NCI-H69 (cell line): ENCODE results near the gene PDGFA.

Source experiments
- DNase-seq: peaks from one replicate; lab custom pipeline; 2025; lab: John Stamatoyannopoulos, UW

The PDGFA gene

GRCh38 chr7:516606-517456, 2.8 kb downstream of the PDGFA start:
- peak; percentile 17 for DNase-seq

GRCh38 chr7:516216-516605, 3.4 kb downstream of the PDGFA start:
- no peak for DNase-seq

GRCh38 chr7:515628-516027, 4.0 kb downstream of the PDGFA start:
- DNase-seq: no peak

GRCh38 chr7:514651-515598, 4.7 kb downstream of the PDGFA start:
- peak; percentile 65 for DNase-seq

- no peak for DNase-seq
Measured at GRCh38 chr7:514242-514641, 5.4 kb downstream of the PDGFA start.

GRCh38 chr7:513521-514166, 6.0 kb downstream of the PDGFA start:
- no peak for DNase-seq

- peak; percentile 37 for DNase-seq
Measured at GRCh38 chr7:512541-513311, 6.9 kb downstream of the PDGFA start.

GRCh38 chr7:512146-512510, 7.5 kb downstream of the PDGFA start:
- DNase-seq: no peak

GRCh38 chr7:511476-512145, 8.0 kb downstream of the PDGFA start:
- no peak for DNase-seq

- DNase-seq: no peak
Measured at GRCh38 chr7:510782-511281, 8.8 kb downstream of the PDGFA start.

GRCh38 chr7:510131-510481, 9.5 kb downstream of the PDGFA start:
- DNase-seq: no peak

GRCh38 chr7:509426-510130, 10.1 kb downstream of the PDGFA start:
- no peak for DNase-seq

GRCh38 chr7:508461-509170, 11.0 kb downstream of the PDGFA start:
- DNase-seq: no peak

GRCh38 chr7:507623-508300, 11.9 kb downstream of the PDGFA start:
- DNase-seq: no peak

- DNase-seq: no peak
Measured at GRCh38 chr7:506921-507622, 12.6 kb downstream of the PDGFA start.

GRCh38 chr7:506391-506831, 13.2 kb downstream of the PDGFA start:
- no peak for DNase-seq

- no peak for DNase-seq
Measured at GRCh38 chr7:505171-505570, 14.5 kb downstream of the PDGFA start.
